Myocyte (in vitro differentiated cells): Measurements from ENCODE around the gene SLC24A3. TPM values are rescaled to one million over a fixed set of nuclear protein-coding genes. Genes with fewer than 3 reads are reported as not detected.

Experiments used
- DNase-seq: peaks from one replicate; pipeline ENCODE4 v3.0.0-alpha.2; 2012; ENCODE audit warnings: low read depth
- total RNA-seq: library from RNA; depleted of rRNA; stranded (reverse); fragments of >200 nt; gene quantifications from 2 replicates; pipeline ENCODE4 v1.2.3, GENCODE V29; 2014

The SLC24A3 gene
- total RNA-seq, 1 donor from 2014 or later: 0.03 TPM

GRCh38 chr20:19269737-19270340 is 57.4 kb downstream of the SLC24A3 start:
- no peak for DNase-seq

- no peak for DNase-seq
Observed at GRCh38 chr20:19271879-19272651, 59.6 kb downstream of the SLC24A3 start.

GRCh38 chr20:19272976-19273654 is 60.7 kb downstream of the SLC24A3 start:
- DNase-seq: no peak

- no peak for DNase-seq
Observed at GRCh38 chr20:19274001-19274400, 61.6 kb downstream of the SLC24A3 start.

- DNase-seq: no peak
Observed at GRCh38 chr20:19274412-19275015, 62.1 kb downstream of the SLC24A3 start.

- DNase-seq: no peak
Observed at GRCh38 chr20:19275038-19275629, 62.7 kb downstream of the SLC24A3 start.

- no peak for DNase-seq
Observed at GRCh38 chr20:19275630-19276071, 63.2 kb downstream of the SLC24A3 start.

GRCh38 chr20:19277381-19277780 is 64.9 kb downstream of the SLC24A3 start:
- no peak for DNase-seq

- DNase-seq: no peak
Observed at GRCh38 chr20:19283490-19284025, 71.1 kb downstream of the SLC24A3 start.

- DNase-seq: no peak
Observed at GRCh38 chr20:19284400-19285178, 72.1 kb downstream of the SLC24A3 start.

- no peak for DNase-seq
Observed at GRCh38 chr20:19285436-19285835, 73.0 kb downstream of the SLC24A3 start.

- DNase-seq: no peak
Observed at GRCh38 chr20:19288061-19288460, 75.6 kb downstream of the SLC24A3 start.

GRCh38 chr20:19288636-19289035 is 76.2 kb downstream of the SLC24A3 start:
- DNase-seq: no peak

GRCh38 chr20:19289451-19289850 is 77.0 kb downstream of the SLC24A3 start:
- DNase-seq: no peak

- DNase-seq: no peak
Observed at GRCh38 chr20:19291024-19291817, 78.8 kb downstream of the SLC24A3 start.

GRCh38 chr20:19291818-19292132 is 79.3 kb downstream of the SLC24A3 start:
- DNase-seq: no peak

GRCh38 chr20:19292254-19292653 is 79.8 kb downstream of the SLC24A3 start:
- no peak for DNase-seq

GRCh38 chr20:19295076-19295475 is 82.6 kb downstream of the SLC24A3 start:
- DNase-seq: no peak

- no peak for DNase-seq
Observed at GRCh38 chr20:19298652-19299051, 86.2 kb downstream of the SLC24A3 start.

- no peak for DNase-seq
Observed at GRCh38 chr20:19300395-19300794, 88.0 kb downstream of the SLC24A3 start.
